Loucy (cell line): ENCODE results near the gene MYO5B.

Experiments
- H2AFZ ChIP-seq: fragments of 200-600 bp; sonication (generic); 2 replicates; pipeline ENCODE4 v1.6.0; 2016; ENCODE audit warnings: antibody characterized with exemption, mild to moderate bottlenecking, low read length, moderate library complexity
- H3F3A ChIP-seq: fragments of 200-600 bp; 2 replicates; pipeline ENCODE4 v1.6.0; 2016; ENCODE audit warnings: antibody characterized with exemption, low read depth, mild to moderate bottlenecking
- H3K27me3 ChIP-seq: fragments of 200-600 bp; sonication (generic); 2 replicates; pipeline ENCODE4 v1.6.1; 2014; ENCODE audit warnings: low read length, mild to moderate bottlenecking; ENCODE audit not compliant: insufficient read depth, poor library complexity, severe bottlenecking
- H3K36me3 ChIP-seq: fragments of 200-600 bp; sonication (generic); 2 replicates; pipeline ENCODE4 v1.6.1; 2016; ENCODE audit warnings: low read length; ENCODE audit not compliant: insufficient read depth
- H3K4me1 ChIP-seq: fragments of 200-600 bp; sonication (generic); 2 replicates; pipeline ENCODE4 v1.5.1; 2014; ENCODE audit warnings: low read length, mild to moderate bottlenecking; ENCODE audit not compliant: insufficient read depth, poor library complexity, severe bottlenecking
- H3K4me2 ChIP-seq: fragments of 200-600 bp; sonication (generic); 2 replicates; pipeline ENCODE4 v1.6.0; 2014; ENCODE audit warnings: antibody characterized with exemption, low read length, low read depth, mild to moderate bottlenecking; ENCODE audit not compliant: poor library complexity, severe bottlenecking
- H3K4me3 ChIP-seq: fragments of 200-600 bp; sonication (generic); 2 replicates; pipeline ENCODE4 v1.5.1; 2014; ENCODE audit warnings: low read length, mild to moderate bottlenecking, mixed read lengths; ENCODE audit not compliant: poor library complexity, severe bottlenecking
- H3K79me2 ChIP-seq: fragments of 200-600 bp; sonication (generic); 2 replicates; pipeline ENCODE4 v1.6.1; 2014; ENCODE audit warnings: low read length; ENCODE audit not compliant: insufficient read depth
- H3K9ac ChIP-seq: fragments of 200-600 bp; sonication (generic); 2 replicates; pipeline ENCODE4 v1.6.0; 2014; ENCODE audit warnings: mild to moderate bottlenecking, low read depth, low read length, moderate library complexity; ENCODE audit not compliant: poor library complexity, severe bottlenecking
- H3K9me2 ChIP-seq: fragments of 200-600 bp; sonication (generic); replicated peaks from 2 replicates; pipeline ENCODE4 v1.6.1; 2016; ENCODE audit warnings: low read depth, low read length, mixed read lengths
- H3K9me3 ChIP-seq: fragments of 200-600 bp; sonication (generic); 2 replicates; pipeline ENCODE4 v1.6.1; 2014; ENCODE audit warnings: mild to moderate bottlenecking, antibody characterized with exemption, low read length, low read depth; ENCODE audit not compliant: insufficient read depth
- H4K20me1 ChIP-seq: fragments of 200-600 bp; sonication (generic); 2 replicates; pipeline ENCODE4 v1.6.0; 2014; ENCODE audit warnings: antibody characterized with exemption, low read length, mild to moderate bottlenecking; ENCODE audit not compliant: insufficient read depth, poor library complexity, severe bottlenecking
- EZH2phosphoT487 ChIP-seq: fragments of 200-600 bp; IDR thresholded peaks from 2 replicates; pipeline ENCODE4 v1.6.1; 2018; ENCODE audit warnings: antibody characterized with exemption, mild to moderate bottlenecking, moderate library complexity, borderline replicate concordance
- TF ChIP-seq, protein P1 (sequence below): fragments of 200-600 bp; sonication (generic); conservative IDR thresholded peaks from 2 replicates; pipeline ENCODE4 v1.5.1; 2014; ENCODE audit warnings: mild to moderate bottlenecking, antibody characterized with exemption, low read length

The MYO5B gene

DNA sequence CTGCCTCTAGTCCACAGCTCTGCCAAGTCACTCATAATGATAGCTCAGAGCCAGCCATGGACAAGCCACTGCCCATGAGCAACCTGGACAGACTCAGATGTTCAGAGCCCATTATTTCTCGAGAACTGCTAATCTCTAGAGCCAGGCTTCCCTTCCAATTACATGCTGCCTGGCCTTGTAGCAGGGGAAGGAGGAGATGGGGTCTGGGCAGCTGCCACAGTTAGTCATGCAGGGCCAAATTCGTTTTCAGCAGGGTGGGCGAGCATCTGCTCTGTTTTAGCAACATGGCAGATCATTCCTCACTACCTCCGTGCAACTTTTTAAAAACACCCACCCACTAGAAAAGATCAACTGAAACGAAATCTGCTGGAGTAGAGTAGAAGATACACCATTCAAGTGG lies 141.8 kb downstream of the MYO5B start:
- Histone ChIP-seq H3K9ac (no peak overlapping the region), H3K4me3 (no peak overlapping the region), H3K27me3 (no peaks in the 10 kb centered on the region), H3F3A (no peaks in the 10 kb centered on the region), H4K20me1 (no peaks in the 10 kb centered on the region), H2AFZ (no peak overlapping the region), H3K4me1 (no peaks in the 10 kb centered on the region), H3K9me2 (no peaks in the 10 kb centered on the region), H3K9me3 (no peaks in the 10 kb centered on the region), H3K79me2 (no peaks in the 10 kb centered on the region), H3K36me3 (no peaks in the 10 kb centered on the region), H3K4me2 (no peak overlapping the region)
- TF ChIP-seq, protein P1, sequence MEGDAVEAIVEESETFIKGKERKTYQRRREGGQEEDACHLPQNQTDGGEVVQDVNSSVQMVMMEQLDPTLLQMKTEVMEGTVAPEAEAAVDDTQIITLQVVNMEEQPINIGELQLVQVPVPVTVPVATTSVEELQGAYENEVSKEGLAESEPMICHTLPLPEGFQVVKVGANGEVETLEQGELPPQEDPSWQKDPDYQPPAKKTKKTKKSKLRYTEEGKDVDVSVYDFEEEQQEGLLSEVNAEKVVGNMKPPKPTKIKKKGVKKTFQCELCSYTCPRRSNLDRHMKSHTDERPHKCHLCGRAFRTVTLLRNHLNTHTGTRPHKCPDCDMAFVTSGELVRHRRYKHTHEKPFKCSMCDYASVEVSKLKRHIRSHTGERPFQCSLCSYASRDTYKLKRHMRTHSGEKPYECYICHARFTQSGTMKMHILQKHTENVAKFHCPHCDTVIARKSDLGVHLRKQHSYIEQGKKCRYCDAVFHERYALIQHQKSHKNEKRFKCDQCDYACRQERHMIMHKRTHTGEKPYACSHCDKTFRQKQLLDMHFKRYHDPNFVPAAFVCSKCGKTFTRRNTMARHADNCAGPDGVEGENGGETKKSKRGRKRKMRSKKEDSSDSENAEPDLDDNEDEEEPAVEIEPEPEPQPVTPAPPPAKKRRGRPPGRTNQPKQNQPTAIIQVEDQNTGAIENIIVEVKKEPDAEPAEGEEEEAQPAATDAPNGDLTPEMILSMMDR, result no peak
- TF ChIP-seq EZH2phosphoT487, result no peak

DNA sequence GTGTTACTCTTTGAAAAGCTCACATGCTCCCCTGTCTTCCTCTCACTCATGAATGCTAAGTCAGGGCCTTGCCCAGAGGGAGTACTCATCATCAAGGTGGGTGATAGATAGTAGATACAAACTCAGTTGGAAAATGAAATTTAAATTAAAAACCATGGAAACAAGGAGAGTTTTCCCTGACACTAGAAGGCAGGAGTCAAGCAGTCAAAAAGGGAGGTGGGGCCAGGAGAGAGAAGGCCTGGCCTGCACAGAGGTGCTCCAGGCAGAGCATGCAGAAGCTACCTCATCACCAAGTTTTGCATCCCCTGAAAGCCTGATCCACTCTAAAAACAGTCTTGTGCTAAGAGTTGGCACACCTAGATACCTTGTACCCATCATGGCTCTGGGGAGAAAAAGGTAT lies 143.7 kb downstream of the MYO5B start:
- no peak for TF ChIP-seq EZH2phosphoT487
- TF ChIP-seq, protein P1, result peak; percentile 31
- no peaks in the 10 kb centered on the region for H3K36me3 ChIP-seq
- no peaks in the 10 kb centered on the region for H3K79me2 ChIP-seq
- no peaks in the 10 kb centered on the region for H3K9me2 ChIP-seq
- H3K9me3 ChIP-seq, result no peaks in the 10 kb centered on the region
- H3F3A ChIP-seq, result no peaks in the 10 kb centered on the region
- no peak overlapping the region for H3K4me3 ChIP-seq
- H3K27me3 ChIP-seq, result no peaks in the 10 kb centered on the region
- H3K4me1 ChIP-seq, result no peaks in the 10 kb centered on the region
- no peak overlapping the region for H3K4me2 ChIP-seq
- H4K20me1 ChIP-seq, result no peaks in the 10 kb centered on the region
- no peak overlapping the region for H3K9ac ChIP-seq
- H2AFZ ChIP-seq, result no peak overlapping the region

DNA sequence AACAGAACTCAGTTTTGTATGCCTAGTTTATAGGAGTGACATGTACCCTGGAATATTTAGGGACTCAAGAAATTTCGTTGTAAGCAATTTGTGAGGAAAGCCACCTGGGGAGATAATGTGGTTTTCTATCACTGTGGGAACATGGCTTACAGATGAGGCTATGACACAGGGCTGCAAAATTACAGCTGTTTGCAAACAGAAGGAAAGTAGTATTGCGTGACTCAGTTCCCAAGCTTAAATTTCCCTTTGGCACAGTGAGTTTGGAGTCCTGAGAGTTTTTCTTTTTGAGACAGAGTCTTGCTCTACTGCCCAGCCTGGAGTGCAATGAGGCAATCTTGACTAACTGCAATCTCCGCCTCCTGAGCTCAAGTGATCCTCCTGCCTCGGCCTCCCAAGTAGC lies 149.8 kb downstream of the MYO5B start:
- Histone ChIP-seq H3K36me3 (no peaks in the 10 kb centered on the region), H4K20me1 (no peaks in the 10 kb centered on the region), H3K9me2 (no peaks in the 10 kb centered on the region), H3K4me2 (no peak overlapping the region), H3K27me3 (no peaks in the 10 kb centered on the region), H3K4me1 (no peaks in the 10 kb centered on the region), H3K9me3 (no peaks in the 10 kb centered on the region), H3F3A (no peaks in the 10 kb centered on the region), H3K79me2 (no peaks in the 10 kb centered on the region), H3K4me3 (no peak overlapping the region), H2AFZ (no peak overlapping the region), H3K9ac (no peak overlapping the region)
- TF ChIP-seq EZH2phosphoT487, result no peak
- TF ChIP-seq, protein P1, result no peak
